ENCODE measurements around the gene SLC20A1.

SLC20A1 gene

DNA sequence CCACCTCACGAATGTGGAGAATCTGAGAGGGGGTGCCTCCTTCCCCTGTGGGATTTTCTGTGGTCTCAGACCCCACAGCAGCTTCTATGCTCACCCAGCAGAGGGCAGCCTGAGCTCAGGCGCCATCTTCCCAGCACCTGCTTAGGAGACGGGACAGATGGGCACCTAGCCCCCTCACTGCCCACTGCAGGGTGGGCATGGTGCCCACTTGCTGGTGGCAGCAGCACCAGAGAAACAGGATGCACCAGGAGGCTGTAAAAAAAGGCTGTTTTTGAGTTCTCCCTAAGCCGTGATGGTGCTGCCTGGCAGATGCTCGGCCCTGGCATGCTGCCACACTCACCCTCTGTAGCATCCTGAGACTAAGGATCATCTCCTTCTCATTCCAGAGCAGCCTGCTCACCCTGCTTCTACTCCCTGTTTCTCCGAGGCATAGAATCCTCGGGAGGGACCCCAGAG, 19.1 kb upstream of the SLC20A1 start:
- peak; percentile 76 for DNase-seq (ENCODE audit: low spot score)

DNA sequence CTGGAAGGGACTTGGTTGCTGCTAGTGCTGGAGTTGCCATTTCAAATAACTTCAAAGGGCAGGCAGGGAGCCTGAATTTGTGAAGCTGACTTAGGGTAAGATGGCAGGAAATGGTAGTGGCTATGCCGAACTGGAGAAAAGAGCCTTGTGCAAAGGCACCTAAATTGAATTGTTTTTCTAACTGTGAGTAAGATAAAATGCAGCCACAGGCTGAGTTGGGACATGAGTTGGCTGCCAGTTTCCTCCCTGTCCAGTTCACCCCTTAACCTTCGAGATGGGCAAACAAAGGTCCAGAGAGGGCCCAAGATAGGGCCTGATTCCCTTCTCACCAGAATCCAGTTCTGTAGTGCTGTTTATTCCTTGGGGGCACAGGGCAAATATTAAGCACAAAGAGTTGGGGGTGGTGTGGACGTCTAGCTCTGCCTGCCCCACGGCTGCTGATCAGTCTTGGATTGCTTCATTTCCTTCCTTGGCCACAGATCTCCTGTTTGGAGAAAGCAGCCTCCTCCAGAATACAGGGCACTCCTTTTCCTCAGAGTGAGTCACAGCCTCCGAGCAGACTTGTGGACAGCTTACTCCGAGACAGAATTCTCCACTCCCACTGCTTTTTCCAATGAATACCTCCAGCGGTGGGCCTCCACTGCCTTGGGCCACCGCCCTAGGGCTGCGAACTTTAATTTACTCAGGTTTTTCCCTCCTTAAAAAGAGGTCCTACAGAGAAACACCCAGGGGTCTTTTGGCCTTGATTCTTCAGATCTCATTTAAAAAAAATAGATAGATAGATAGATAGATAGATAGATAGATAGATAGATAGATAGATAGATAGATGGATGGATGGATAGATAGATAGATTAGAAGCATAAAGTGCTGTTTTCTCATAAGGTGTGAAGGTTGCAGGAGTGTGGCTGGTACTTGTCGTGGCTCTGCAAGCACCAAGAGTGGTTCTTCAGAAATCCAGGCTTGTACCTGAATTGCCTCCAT, 18.4 kb upstream of the SLC20A1 start:
- peak; percentile 83 for DNase-seq (ENCODE audit: low spot score)

DNA sequence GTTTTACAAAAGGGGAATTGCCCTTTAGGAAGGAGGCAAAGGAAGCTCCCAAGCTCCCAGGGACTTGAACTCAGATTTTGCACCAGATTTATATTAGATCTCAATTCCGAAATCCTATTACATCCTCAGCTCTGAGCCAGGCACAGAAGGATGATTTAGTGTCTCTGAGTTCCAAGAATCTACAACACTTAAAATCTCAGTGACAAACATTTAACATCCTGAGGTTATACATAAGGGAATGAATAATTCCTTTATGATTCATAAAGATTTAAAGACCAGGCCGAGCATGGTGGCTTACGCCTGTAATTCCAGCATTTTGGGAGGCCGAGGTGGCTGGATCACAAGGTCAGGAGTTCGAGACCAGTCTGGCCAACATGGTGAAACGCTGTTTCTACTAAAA, 16.5 kb upstream of the SLC20A1 start:
- no peak for DNase-seq (ENCODE audit: low spot score)

DNA sequence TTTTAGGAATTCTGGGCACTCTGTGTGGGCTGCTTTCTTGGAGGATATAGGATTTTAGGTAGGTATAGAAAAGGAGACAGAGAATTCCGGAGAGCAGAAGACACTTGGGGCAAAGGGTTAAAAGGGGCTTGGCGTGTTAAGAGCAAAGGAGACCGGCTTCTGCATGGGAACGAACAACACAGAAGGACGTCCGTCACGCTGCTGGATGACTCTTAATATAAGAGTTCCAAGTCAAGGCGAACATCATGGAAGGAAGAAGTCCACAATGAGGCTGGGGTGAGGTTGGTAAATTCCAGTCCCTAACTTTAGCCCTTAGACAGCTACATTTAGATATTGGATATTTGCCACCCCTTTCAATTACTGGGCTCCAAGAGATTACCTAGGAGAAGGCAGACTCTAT, 15.9 kb upstream of the SLC20A1 start:
- no peak for DNase-seq (ENCODE audit: low spot score)

DNA sequence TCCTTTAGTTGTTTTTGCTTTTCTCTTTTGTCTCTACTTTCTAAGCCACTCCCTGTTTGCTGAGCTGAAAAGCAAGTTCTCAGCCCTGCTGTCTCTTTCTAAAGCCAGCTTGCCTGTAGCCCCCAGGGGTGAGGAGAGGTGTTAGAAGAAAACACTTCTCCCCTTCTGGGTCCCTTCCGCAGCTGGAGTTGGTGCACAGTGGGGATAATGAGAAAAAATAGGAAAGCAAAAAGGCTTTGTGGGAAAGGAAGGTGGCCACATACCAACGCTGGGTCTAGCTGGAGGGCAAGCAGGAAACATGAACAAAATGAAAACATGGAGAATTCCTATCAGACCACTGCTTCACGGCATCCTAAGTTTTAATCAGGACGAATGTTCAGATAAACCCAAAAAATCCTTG, 15.5 kb upstream of the SLC20A1 start:
- no peak for DNase-seq (ENCODE audit: low spot score)

DNA sequence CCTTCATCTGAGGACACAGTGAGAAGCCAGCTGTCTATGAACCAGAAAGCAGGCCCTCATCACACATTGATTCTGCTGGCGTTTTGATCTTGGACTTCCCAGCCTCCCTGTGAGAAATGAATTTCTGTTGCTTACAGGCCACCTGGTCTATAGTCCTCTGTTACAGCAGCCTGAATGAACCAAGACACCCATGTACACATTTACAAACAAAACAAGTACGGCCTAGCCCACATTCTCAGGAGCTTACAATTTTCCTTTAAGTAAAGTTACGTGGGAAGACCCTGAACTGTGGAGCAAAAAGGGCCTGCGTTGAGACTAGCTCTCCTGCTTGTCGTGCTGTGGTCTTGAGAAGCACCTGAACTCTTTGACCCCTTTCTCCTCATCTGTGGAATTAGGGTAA, 12.0 kb upstream of the SLC20A1 start:
- no peak for DNase-seq (ENCODE audit: low spot score)

DNA sequence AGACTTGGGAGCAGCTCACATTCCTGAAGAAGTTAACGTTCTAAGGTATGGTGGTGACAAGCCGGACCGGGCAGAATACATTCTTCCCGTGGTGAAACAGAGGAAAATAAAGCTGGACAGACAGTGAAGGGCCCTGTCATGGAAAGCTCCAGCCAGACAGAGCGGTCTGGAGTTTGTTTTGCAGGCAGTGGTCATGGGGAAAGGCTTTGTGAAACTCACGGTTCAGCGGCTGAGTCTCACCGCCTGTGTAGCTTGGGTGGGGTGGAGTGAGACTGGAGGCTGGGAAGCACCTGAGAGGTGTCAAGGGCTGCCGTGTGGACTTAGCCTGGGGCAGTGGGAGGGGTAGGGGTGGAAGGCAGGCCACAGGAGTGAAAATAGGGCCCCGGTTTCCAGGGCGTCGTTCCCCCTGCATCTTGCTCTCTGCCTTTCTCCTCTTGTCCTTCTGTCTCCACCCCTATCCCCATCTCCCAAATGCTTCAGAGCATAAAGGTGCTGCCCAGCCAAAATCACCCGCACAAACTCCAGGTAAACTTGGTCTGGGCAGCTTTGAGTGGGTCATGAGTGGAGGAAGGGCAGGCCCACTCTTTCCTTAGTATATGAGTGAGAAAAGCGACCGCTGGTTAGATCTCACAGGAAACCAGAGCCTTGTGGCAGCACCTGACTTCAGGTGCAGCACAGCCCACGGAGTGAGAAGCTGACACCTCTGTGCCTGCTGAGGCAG, 11.4 kb upstream of the SLC20A1 start:
- DNase-seq (ENCODE audit: low spot score), result no peak

DNA sequence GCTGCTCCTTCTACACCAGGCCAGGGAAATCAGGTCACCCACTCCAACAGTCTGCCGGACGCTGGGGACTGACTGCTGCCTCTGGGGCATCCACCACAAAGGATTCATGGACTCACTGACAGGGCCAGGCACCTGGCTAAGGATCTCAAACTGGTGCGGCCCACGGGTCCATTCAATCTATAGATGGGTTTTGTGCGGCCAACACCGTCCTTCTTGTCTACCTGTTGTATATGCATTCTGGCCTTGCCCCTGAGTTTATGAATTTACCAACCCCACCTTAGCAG, 10.9 kb upstream of the SLC20A1 start:
- no peak for DNase-seq (ENCODE audit: low spot score)

DNA sequence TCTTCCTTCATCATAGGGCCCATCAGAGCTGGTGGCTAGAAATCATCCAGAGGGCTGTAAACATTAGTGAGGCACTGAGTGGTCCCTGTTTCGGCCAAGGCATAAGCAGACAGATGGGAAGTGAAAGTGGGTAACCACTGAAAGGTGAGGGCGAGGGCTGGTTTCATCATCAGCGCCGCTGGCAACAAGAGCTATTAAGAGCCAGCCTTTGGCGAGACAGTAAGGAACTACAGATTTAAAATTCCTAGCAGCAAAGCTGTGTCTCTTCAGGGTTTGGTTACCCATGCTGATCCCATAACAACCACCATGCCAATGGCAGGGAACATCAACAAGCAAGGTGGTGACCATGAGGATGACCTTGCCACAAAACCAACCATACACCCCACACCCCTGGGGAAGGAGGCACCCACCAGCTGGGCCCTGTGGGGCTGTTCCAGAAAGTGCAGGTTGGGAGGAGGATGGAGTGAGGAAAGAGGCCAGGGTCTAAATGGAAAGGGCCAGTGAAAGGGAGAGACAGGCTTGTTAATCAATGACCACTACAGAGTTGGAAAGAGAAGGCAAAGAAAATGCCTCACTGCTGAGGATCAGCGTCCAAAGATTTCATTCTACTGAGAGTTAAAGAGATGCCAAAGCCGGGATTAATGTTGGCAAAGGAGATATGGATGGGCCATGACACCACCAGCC, 9.0 kb upstream of the SLC20A1 start:
- no peak for DNase-seq (ENCODE audit: low spot score)

DNA sequence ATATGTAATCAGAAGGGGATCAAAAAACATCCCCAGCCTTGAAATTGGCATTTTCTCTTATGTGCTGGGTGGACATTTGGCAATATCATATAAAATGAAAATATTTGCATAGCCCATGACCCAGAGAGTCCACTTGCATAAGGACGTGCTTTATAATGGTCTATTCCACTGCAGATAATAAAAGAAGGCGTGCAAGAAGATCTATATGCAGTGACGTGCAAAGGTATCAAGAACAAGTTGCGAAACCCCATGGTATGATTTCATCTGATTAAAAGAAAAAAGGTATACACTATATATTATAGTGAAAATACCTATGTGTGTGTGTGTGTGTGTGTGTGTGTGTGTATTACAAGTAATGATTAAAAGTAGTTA, 8.5 kb upstream of the SLC20A1 start:
- DNase-seq (ENCODE audit: low spot score), result no peak

DNA sequence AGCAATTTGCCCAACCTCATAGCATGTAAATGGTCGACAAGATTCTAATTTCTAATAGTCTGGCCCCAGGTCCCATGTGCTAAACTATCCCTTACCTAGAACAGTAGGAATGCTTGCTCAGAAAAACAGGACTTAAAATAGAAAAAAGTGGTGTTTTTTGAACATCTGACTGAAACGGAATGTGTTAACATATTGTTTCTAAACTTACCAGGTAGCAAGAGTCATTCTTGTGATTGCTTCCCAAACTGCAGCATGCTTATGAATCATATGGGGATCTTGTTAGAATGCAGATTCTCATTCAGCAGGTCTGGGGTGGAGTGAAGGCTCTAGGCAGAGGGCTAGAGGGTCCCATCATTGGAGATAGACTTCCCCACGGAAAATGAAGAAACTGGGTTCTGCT, 5.8 kb upstream of the SLC20A1 start:
- DNase-seq (ENCODE audit: low spot score), result no peak

DNA sequence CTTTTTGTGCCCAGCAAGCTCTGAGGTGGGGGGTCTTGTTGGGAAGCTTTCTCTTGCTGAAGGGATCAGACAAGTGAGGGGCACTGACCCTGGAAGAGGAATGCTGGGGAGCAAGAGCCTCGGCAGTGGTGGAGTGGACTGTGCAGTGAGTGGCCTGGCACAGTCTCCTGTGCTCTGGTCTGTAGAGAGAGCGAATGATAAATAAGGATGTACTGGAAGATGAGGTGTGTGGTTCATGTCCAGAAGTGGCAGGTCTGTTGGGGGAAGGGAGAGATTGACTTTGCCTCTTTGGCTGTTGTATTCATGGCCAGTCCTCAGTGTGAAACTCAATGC, 5.3 kb upstream of the SLC20A1 start:
- DNase-seq (ENCODE audit: low spot score), result no peak

DNA sequence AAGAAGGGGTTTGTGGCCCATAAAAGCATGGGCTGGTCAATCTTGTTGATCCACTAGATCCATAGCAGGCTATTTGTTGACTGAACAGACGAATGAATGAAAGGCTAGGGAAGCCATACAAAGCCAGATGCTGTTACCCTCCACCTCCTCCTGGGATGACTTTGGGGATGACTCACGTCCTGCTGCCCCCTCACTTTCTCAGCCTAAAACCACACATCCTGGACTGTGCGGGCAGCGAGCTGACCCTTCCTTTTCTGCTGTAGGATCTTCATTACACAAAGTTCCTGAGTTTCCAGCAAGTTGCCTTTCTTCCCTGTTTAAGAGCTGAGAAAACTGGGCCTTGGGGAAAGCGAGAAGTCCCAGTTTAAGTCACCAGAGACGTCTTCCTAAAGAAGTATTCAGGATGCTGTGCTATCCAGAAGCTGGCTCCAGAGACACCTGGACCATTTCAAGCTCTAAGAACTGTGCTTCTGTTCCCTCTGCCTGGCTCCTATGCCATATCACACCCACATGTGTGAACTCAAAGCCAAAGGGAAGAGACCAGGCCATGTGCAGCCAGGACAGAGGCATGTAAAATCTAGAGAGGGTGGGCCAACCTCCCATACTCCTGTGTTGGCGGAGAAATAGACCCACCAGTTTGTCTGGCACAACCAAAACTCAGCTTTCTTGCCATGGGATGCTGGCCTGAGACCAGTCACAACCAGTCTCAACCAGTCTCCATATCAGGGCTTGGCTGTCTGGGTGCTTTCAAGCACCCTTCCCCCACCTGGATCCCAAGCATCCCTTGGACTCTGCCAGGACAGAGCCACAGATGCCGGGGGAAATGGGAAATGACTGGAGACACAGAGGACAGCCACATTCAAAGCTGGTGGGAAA, 4.7 kb upstream of the SLC20A1 start:
- DNase-seq (ENCODE audit: low spot score), result peak; percentile 94

DNA sequence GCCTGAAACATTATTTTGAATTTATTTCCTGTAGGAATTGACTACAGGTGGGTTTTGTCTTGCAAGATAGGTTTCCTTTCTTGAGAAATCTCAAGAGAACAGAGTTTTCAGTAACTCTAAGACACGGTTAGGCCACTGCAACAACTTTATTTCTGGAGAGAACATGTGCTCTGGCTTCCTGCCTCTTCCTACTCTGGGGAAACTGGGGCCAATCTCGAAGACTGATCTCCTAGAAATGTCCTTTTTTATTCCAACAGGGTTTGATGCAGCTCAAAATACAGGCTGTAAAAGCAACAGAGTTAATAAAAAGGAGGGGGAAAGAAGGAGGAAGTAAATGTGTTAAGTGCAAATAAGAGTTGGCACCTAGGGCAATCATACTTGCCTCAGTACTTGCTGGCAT, 4.0 kb upstream of the SLC20A1 start:
- no peak for DNase-seq (ENCODE audit: low spot score)

DNA sequence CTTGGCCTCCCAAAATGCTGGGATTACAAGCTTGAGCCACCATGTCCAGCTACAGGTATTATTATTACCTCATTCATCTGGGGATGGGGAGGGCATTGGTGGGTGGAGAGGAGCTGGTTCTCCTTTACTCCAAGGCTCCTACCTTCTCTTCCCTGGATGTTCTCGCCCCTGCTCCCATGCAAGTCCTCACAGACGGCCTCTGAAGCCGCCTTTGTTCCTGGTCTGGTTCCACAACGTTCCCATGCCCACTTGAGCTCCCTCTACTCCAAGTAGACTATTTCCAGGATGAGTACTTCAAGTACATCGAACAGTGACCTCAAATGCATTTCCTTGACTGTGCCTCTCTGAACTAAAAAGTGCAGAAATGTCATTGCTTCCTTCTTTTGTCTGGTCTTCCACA, 3.2 kb upstream of the SLC20A1 start:
- no peak for DNase-seq (ENCODE audit: low spot score)

DNA sequence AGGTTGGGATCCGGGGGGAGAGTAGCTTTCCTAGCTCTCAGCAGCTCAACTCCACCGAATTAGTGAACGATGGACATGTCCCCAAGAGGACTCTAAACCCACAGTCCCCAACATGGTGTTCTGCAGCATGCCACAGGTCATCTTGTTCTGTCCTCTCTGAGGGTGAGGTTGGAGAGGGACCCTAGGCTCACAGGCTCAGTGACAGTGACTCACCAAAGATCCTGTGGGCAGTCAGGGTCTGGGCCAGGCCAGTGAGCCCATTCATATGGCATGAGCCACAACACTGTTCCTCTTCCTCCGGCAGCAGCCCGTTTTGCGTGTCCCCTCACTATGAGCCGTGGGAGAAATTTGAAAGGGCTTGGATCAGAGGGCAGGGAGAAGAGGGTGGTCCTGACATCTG, 2.8 kb upstream of the SLC20A1 start:
- DNase-seq (ENCODE audit: low spot score), result peak; percentile 67

DNA sequence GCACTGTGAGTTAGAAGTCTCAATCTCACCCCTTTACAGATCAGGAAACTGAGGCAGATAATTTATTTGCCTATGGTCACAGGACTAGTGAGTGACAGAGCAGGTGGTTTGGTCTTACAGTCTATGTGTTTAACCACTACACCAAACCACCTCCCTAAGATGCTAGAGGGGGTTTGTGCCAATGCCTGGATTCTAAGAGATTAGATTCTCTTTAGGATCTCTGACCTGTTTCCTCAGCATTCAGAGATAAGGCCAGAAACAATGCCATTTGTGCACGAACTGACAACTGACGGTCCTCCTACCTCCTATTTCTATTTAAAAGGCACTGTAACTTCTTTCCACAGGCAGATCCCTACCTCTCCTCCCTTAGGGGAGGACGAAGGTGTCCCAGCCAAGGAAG, 2.3 kb upstream of the SLC20A1 start:
- DNase-seq (ENCODE audit: low spot score), result no peak

DNA sequence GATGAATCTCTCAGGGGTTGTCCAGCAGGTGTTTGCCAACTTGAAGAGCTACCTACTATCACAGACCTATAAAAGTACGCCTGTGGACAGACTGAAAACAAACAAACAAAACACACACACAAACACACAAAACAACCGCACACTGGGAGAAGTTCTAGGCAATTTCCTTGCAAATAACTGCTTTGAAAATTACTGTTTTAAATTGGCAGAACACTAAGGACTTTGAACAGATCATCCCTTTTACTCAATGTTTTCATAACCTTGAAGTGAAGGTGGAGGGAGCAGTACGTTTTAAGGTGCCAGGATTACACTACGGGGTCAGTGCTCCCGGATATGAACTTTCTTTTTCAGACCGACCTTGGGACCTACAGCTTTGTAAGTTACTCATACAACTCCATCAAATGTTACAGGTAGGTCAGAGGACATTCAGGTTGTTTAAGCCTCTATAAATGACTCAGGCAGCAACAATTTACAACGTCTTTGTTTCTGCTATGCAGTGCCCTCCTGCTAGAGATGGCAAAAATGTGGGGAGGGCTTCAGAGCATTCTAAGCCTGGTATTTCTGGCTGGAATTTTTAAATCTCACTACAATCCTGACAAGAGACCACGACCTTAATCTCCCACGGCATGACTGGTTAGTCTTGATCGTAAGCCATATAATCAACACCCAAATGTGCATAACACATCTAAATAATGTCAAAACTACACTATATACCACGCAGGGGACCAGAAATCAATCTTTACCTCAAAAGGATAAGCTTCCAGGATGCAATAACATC, 1.4 kb upstream of the SLC20A1 start:
- DNase-seq (ENCODE audit: low spot score), result peak; percentile 99

DNA sequence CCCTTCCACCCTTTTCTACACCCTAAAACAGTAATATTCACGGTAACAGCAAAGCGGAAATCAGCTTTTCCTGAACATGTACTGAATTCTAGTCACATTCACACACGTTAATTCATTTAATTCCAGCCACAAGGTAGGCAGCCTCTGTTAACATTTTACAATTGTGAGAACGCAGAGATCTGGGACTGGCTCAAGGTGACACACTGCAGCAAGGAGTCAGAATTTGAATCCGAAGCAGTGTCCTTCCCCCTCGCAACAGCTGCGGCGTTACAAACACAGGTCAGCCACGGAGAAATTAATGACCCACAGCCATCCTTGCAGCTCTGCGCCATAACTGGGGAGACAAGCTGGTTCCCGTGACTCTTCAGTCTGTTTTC, 818 bp upstream of the SLC20A1 start:
- no peak for DNase-seq (ENCODE audit: low spot score)

DNA sequence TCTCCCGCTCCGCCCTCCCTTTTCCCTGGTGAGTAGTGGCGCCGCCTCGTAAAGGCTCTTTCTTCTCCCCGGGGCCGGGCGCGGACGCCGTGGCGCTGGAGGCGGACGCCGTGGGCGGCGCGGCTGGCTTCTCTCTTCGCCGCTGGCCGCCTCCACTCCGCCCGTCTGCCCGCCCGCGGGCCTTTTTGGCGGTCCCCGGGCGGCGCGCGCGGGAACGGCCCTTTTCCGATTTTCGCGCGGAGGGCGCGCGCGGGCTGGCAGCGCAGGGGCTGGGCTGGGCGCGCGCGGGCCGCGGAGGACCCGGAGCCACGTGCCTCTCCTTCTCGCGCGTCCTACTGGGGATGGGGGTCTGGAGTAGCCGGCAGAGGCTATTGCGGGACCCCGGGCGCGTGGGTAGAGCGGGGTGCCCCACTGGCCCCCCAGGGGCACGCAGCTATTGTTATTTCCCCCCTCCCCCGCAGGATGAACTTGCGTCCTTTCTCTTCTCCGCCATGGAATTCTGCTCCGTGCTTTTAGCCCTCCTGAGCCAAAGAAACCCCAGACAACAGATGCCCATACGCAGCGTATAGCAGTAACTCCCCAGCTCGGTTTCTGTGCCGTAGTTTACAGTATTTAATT, 472 bp downstream of the SLC20A1 start:
- DNase-seq (ENCODE audit: low spot score), result no peak

Measured in SW480 (cell line).